HepG2 (cell line): ENCODE measurements around the gene TBCCD1. TPM values are rescaled to one million over a fixed set of nuclear protein-coding genes. Genes with fewer than 3 reads are reported as not detected.

ENCODE experiments used
- CCDC6 ChIP-seq: sonication (generic); formaldehyde crosslinking; IDR thresholded peaks from 2 replicates; pipeline ENCODE4 v1.8.1; 2022; ENCODE audit warnings: mild to moderate bottlenecking, missing genetic modification reagents, moderate library complexity
- GATAD1 ChIP-seq: IDR thresholded peaks from 2 replicates; pipeline ENCODE4 v1.6.1; 2016; ENCODE audit warnings: missing genetic modification reagents, missing compliant biosample characterization
- HNRNPH1 ChIP-seq: fragments of 200-400 bp; formaldehyde crosslinking; optimal IDR thresholded peaks from 2 replicates; pipeline ENCODE3; 2017; ENCODE audit warnings: mild to moderate bottlenecking, low read depth, low read length
- KAT2B ChIP-seq: fragments of 150-350 bp; IDR thresholded peaks from 2 replicates; pipeline ENCODE4 v1.6.1; 2014; ENCODE audit warnings: low read depth, low read length, borderline replicate concordance
- KMT2B ChIP-seq: IDR thresholded peaks from 2 replicates; pipeline ENCODE4 v1.6.1; 2016; ENCODE audit warnings: missing genetic modification reagents, missing compliant biosample characterization
- MXD1 ChIP-seq: sonication (generic); formaldehyde crosslinking; IDR thresholded peaks from 2 replicates; pipeline ENCODE4 v1.4.0; 2020; ENCODE audit warnings: mild to moderate bottlenecking, missing genetic modification reagents
- NFKB2 ChIP-seq: sonication (generic); formaldehyde crosslinking; IDR thresholded peaks from 2 replicates; pipeline ENCODE4 v1.4.0; 2020; ENCODE audit warnings: missing genetic modification reagents, borderline replicate concordance
- PAF1 ChIP-seq: IDR thresholded peaks from 2 replicates; pipeline ENCODE4 v1.6.1; 2016; ENCODE audit warnings: missing genetic modification reagents, missing compliant biosample characterization
- SP4 ChIP-seq: sonication (generic); formaldehyde crosslinking; IDR thresholded peaks from 2 replicates; pipeline ENCODE4 v1.8.1; 2023; ENCODE audit warnings: mild to moderate bottlenecking, missing genetic modification reagents
- TBL1XR1 ChIP-seq: fragments of 150-350 bp; IDR thresholded peaks from 2 replicates; pipeline ENCODE4 v1.6.1; 2014; ENCODE audit warnings: borderline replicate concordance, low read length; ENCODE audit not compliant: partially characterized antibody
- TEF ChIP-seq: sonication (generic); formaldehyde crosslinking; IDR thresholded peaks from 2 replicates; pipeline ENCODE4 v1.5.0; 2020; ENCODE audit warnings: missing genetic modification reagents
- USF2 ChIP-seq, 2 experiments: sonication (generic) in 1 of 2; formaldehyde crosslinking in 1 of 2; IDR thresholded peaks; 2 replicates each; pipeline versions ENCODE4 v1.5.1 to v1.6.1; 2011 to 2020; ENCODE audit warnings: borderline replicate concordance in 1 of 2, low read depth in 1 of 2, low read length in 1 of 2, mild to moderate bottlenecking in 1 of 2, missing genetic modification reagents in 1 of 2, moderate library complexity in 1 of 2
- ZBED4 ChIP-seq: sonication (generic); formaldehyde crosslinking; IDR thresholded peaks from 2 replicates; pipeline ENCODE4 v1.4.0; 2020; ENCODE audit warnings: missing genetic modification reagents, borderline replicate concordance
- ZFY ChIP-seq: sonication (generic); formaldehyde crosslinking; IDR thresholded peaks from 2 replicates; pipeline ENCODE4 v1.4.0; 2020; ENCODE audit warnings: missing genetic modification reagents
- ZNF232 ChIP-seq: sonication (generic); formaldehyde crosslinking; IDR thresholded peaks from 2 replicates; pipeline ENCODE4 v1.4.0; 2020; ENCODE audit warnings: missing genetic modification reagents, borderline replicate concordance
- ZNF337 ChIP-seq: sonication (generic); formaldehyde crosslinking; IDR thresholded peaks from 2 replicates; pipeline ENCODE4 v1.5.1; 2020; ENCODE audit warnings: missing genetic modification reagents, low read depth, mild to moderate bottlenecking, borderline replicate concordance
- ZNF577 ChIP-seq: sonication (generic); formaldehyde crosslinking; IDR thresholded peaks from 2 replicates; pipeline ENCODE4 v1.4.0; 2020; ENCODE audit warnings: mild to moderate bottlenecking, low read depth, missing genetic modification reagents, borderline replicate concordance
- ZNF672 ChIP-seq: sonication (generic); formaldehyde crosslinking; IDR thresholded peaks from 2 replicates; pipeline ENCODE4 v1.8.1; 2022; ENCODE audit warnings: missing genetic modification reagents
- ZNF724P ChIP-seq: sonication (generic); formaldehyde crosslinking; IDR thresholded peaks from 2 replicates; pipeline ENCODE4 v1.8.0; 2022; ENCODE audit warnings: missing genetic modification reagents, borderline replicate concordance
- polyA plus RNA-seq, 8 experiments: library from polyadenylated mRNA; depleted of rRNA in 3 of 8; stranded (reverse) in 7 of 8; unstranded in 1 of 8; fragments of >200 nt; fragmentation: Illumina TruSeq in 4 of 8; extraction: Trizol in 4 of 8; gene quantifications; 2 replicates each; pipeline versions ENCODE4 v1.2.1 to v1.2.3, GENCODE V29; 2011 to 2016; ENCODE audit warnings: low read depth in 4 of 8, missing spikeins in 1 of 8, mixed read lengths in 1 of 8; ENCODE audit not compliant: insufficient read depth in 1 of 8
- total RNA-seq, 5 experiments: library from RNA; depleted of rRNA; stranded (reverse); fragments of >200 nt; fragmentation: Illumina TruSeq; extraction: Trizol; gene quantifications; 2 replicates each; pipeline ENCODE4 v1.2.3, GENCODE V29; 2016; ENCODE audit warnings: low read depth in 1 of 5
- TF ChIP-seq, protein P1 (sequence below): sonication (generic); formaldehyde crosslinking; IDR thresholded peaks from 2 replicates; pipeline ENCODE4 v1.4.0; 2020; ENCODE audit warnings: missing genetic modification reagents

TBCCD1 gene
- total and polyA plus RNA-seq, 2 of the 13 experiments (the other 11 are each of a cell fraction or from before 2014, with no cell fraction given), result 13.6 to 16.2 TPM

GRCh38 chr3:186614597-186615483, 47.7 kb upstream of the TBCCD1 start (continued):
- TF ChIP-seq ZNF724P (CRISPR knock-in tag) (no peak), KMT2B (no peak), USF2 (IDR thresholded peaks at IDR 0.05; ENCODE audit: low read depth, low read length) (no peak), USF2 (CRISPR knock-in tag; IDR thresholded peaks at IDR 0.05; ENCODE audit: borderline replicate concordance) (no peak), ZNF577 (no peak), ZBED4 (CRISPR knock-in tag) (peak; percentile 11; the same call in 1 of the 2 replicates), TEF (no peak), PAF1 (CRISPR knock-in tag) (peak; percentile 84), ZNF672 (CRISPR knock-in tag) (0 out of 2 replicates have a peak, but pooled peaks have one; percentile 26), HNRNPH1 (no peak), KAT2B (no peak), SP4 (peak; percentile 59; the same call in 1 of the 2 replicates), TBL1XR1 (no peak), ZNF337 (CRISPR knock-in tag) (no peak), ZFY (CRISPR knock-in tag) (no peak; the same call in 1 of the 2 replicates), ZNF232 (CRISPR knock-in tag) (no peak; the same call in 1 of the 2 replicates), MXD1 (no peak), CCDC6 (CRISPR knock-in tag) (peak; percentile 60), GATAD1 (CRISPR knock-in tag) (0 out of 2 replicates have a peak, but pooled peaks have one; percentile 39), NFKB2 (CRISPR knock-in tag) (no peak)
- TF ChIP-seq, protein P1, sequence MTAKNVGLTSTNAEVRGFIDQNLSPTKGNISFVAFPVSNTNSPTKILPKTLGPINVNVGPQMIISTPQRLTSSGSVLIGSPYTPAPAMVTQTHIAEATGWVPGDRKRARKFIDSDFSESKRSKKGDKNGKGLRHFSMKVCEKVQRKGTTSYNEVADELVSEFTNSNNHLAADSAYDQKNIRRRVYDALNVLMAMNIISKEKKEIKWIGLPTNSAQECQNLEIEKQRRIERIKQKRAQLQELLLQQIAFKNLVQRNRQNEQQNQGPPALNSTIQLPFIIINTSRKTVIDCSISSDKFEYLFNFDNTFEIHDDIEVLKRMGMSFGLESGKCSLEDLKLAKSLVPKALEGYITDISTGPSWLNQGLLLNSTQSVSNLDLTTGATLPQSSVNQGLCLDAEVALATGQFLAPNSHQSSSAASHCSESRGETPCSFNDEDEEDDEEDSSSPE (CRISPR knock-in tag), result 0 out of 2 replicates have a peak, but pooled peaks have one; percentile 26
